ENCODE data around the gene CDH6.
A peak's percentile ranks its signal among the peaks of the same experiment; 100 is the strongest.
"Not testable (repeated sequence)": the region's sequence is repeated elsewhere in the genome, so short reads cannot be mapped to it uniquely, and the experiment has no call there.

Gene CDH6

GRCh38 chr5:31355337-31355736, 161.9 kb downstream of the CDH6 start:
- TF ChIP-seq MAX (IDR thresholded peaks at IDR 0.05; ENCODE audit: low read depth, low read length) (no peak), POLR2A (IDR thresholded peaks at IDR 0.05; ENCODE audit: extremely low read depth, insufficient read length) (no peak), CTCF (IDR thresholded peaks at IDR 0.05; ENCODE audit: low read depth, low read length) (no peak), MYC (IDR thresholded peaks at IDR 0.05; ENCODE audit: low read depth, low read length) (no peak)
- DNase-seq (ENCODE audit: low read depth), result peak; percentile 27
- H3K4me3 ChIP-seq (ENCODE audit: low read depth, low read length), result no peak overlapping the region

- DNase-seq (ENCODE audit: low read depth), result no peak
Observed at GRCh38 chr5:31357038-31357437, 163.6 kb downstream of the CDH6 start.

GRCh38 chr5:31359839-31360238, 166.4 kb downstream of the CDH6 start:
- no peak for TF ChIP-seq MYC (IDR thresholded peaks at IDR 0.05; ENCODE audit: low read depth, low read length)
- TF ChIP-seq MAX (IDR thresholded peaks at IDR 0.05; ENCODE audit: low read depth, low read length), result no peak
- H3K4me3 ChIP-seq (ENCODE audit: low read depth, low read length), result no peak overlapping the region
- no peak for DNase-seq (ENCODE audit: low read depth)

More at GRCh38 chr5:31357038-31357437, 163.6 kb downstream of the CDH6 start:
- H3K4me3 ChIP-seq (ENCODE audit: low read depth, low read length), result no peak overlapping the region
- no peak for TF ChIP-seq MYC (IDR thresholded peaks at IDR 0.05; ENCODE audit: low read depth, low read length)
- TF ChIP-seq MAX (IDR thresholded peaks at IDR 0.05; ENCODE audit: low read depth, low read length), result no peak
- no peak for TF ChIP-seq CTCF (IDR thresholded peaks at IDR 0.05; ENCODE audit: low read depth, low read length)
- TF ChIP-seq POLR2A (IDR thresholded peaks at IDR 0.05; ENCODE audit: extremely low read depth, insufficient read length), result no peak

- no peak overlapping the region for H3K4me3 ChIP-seq (ENCODE audit: low read depth, low read length)
- DNase-seq (ENCODE audit: low read depth), result no peak
- TF ChIP-seq CTCF (IDR thresholded peaks at IDR 0.05; ENCODE audit: low read depth, low read length), result no peak
- TF ChIP-seq POLR2A (IDR thresholded peaks at IDR 0.05; ENCODE audit: extremely low read depth, insufficient read length), result no peak
- no peak for TF ChIP-seq MYC (IDR thresholded peaks at IDR 0.05; ENCODE audit: low read depth, low read length)
- TF ChIP-seq MAX (IDR thresholded peaks at IDR 0.05; ENCODE audit: low read depth, low read length), result no peak
Observed at GRCh38 chr5:31361234-31361633, 167.7 kb downstream of the CDH6 start.

- DNase-seq (ENCODE audit: low read depth); H3K4me3 ChIP-seq (ENCODE audit: low read depth, low read length): not testable (repeated sequence)
Observed at GRCh38 chr5:31361704-31362528, 168.4 kb downstream of the CDH6 start.

- no peak overlapping the region for H3K4me3 ChIP-seq (ENCODE audit: low read depth, low read length)
- no peak for TF ChIP-seq POLR2A (IDR thresholded peaks at IDR 0.05; ENCODE audit: extremely low read depth, insufficient read length)
- TF ChIP-seq MAX (IDR thresholded peaks at IDR 0.05; ENCODE audit: low read depth, low read length), result no peak
- no peak for TF ChIP-seq CTCF (IDR thresholded peaks at IDR 0.05; ENCODE audit: low read depth, low read length)
- no peak for TF ChIP-seq MYC (IDR thresholded peaks at IDR 0.05; ENCODE audit: low read depth, low read length)
- DNase-seq (ENCODE audit: low read depth), result no peak
Observed at GRCh38 chr5:31362529-31362900, 169.0 kb downstream of the CDH6 start.

Measured in NB4 (cell line).